Suprapubic skin (tissue), 4 donors: ENCODE data around the gene EMP2.

Experiments used
- CTCF ChIP-seq, 2 donors: fragments of 200-600 bp in 1 of 2; fragments of 450-650 bp in 1 of 2; sonication (generic) in 1 of 2; IDR thresholded peaks; one replicate each; pipeline ENCODE4 v1.5.1; 2016 to 2019; ENCODE audit warnings: antibody characterized with exemption in 2 of 2, mild to moderate bottlenecking in 1 of 2, moderate library complexity in 1 of 2
- POLR2A ChIP-seq, 2 donors: fragments of 450-650 bp; IDR thresholded peaks; one replicate each; pipeline ENCODE4 v1.6.1; 2017; ENCODE audit warnings: antibody characterized with exemption in 2 of 2, mild to moderate bottlenecking in 2 of 2, moderate library complexity in 2 of 2
- POLR2AphosphoS5 ChIP-seq, 3 donors: sonication (generic); formaldehyde crosslinking; IDR thresholded peaks; one replicate each; pipeline ENCODE4 v1.6.1; 2017; ENCODE audit warnings: antibody characterized with exemption in 3 of 3

GRCh38 chr16:10597187-10597601 is 16.8 kb upstream of the EMP2 start:
- TF ChIP-seq POLR2A (IDR thresholded peaks at IDR 0.05) (no peak), CTCF (IDR thresholded peaks at IDR 0.05) (no peak), POLR2AphosphoS5 (IDR thresholded peaks at IDR 0.05) (no peak)
